ENCODE data around the gene DLG5. TPM values are rescaled to one million over a fixed set of nuclear protein-coding genes. Genes with fewer than 3 reads are reported as not detected.

Gene DLG5
- total and polyA plus RNA-seq, 9 of the 15 experiments (the other 6 are each of a cell fraction or from before 2014, with no cell fraction given): 1.4 to 26.8 (median 11.2) TPM

- TF ChIP-seq, protein P1, sequence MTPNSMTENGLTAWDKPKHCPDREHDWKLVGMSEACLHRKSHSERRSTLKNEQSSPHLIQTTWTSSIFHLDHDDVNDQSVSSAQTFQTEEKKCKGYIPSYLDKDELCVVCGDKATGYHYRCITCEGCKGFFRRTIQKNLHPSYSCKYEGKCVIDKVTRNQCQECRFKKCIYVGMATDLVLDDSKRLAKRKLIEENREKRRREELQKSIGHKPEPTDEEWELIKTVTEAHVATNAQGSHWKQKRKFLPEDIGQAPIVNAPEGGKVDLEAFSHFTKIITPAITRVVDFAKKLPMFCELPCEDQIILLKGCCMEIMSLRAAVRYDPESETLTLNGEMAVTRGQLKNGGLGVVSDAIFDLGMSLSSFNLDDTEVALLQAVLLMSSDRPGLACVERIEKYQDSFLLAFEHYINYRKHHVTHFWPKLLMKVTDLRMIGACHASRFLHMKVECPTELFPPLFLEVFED (CRISPR knock-in tag; conservative IDR thresholded peaks at IDR 0.05): no peak
- 0 out of 2 replicates have a peak, but pooled peaks have one; percentile 36 for TF ChIP-seq MBD2 (IDR thresholded peaks at IDR 0.05; ENCODE audit: borderline replicate concordance, low read depth)
- no peak for TF ChIP-seq KDM1A (IDR thresholded peaks at IDR 0.05)
- no peak for TF ChIP-seq MYBL2 (IDR thresholded peaks at IDR 0.05; ENCODE audit: low read depth)
- TF ChIP-seq MYBL2 (CRISPR knock-in tag; IDR thresholded peaks at IDR 0.05; ENCODE audit: borderline replicate concordance): no peak
- TF ChIP-seq SMAD4 (CRISPR knock-in tag; conservative IDR thresholded peaks at IDR 0.05): peak; percentile 14
- peak; percentile 42 for TF ChIP-seq FIP1L1 (IDR thresholded peaks at IDR 0.05; ENCODE audit: low read depth, low read length, poor library complexity, severe bottlenecking)
- TF ChIP-seq, protein P2, sequence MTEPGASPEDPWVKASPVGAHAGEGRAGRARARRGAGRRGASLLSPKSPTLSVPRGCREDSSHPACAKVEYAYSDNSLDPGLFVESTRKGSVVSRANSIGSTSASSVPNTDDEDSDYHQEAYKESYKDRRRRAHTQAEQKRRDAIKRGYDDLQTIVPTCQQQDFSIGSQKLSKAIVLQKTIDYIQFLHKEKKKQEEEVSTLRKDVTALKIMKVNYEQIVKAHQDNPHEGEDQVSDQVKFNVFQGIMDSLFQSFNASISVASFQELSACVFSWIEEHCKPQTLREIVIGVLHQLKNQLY (CRISPR knock-in tag; conservative IDR thresholded peaks at IDR 0.05): no peak
- no peak for TF ChIP-seq TSC22D4 (tag; IDR thresholded peaks at IDR 0.05)
- TF ChIP-seq CREB3L1 (IDR thresholded peaks at IDR 0.05; ENCODE audit: borderline replicate concordance, low read depth): peak; percentile 21; the same call in 1 of the 2 replicates
- no peak for TF ChIP-seq DDX20 (tag; IDR thresholded peaks at IDR 0.05; ENCODE audit: low read depth)
- TF ChIP-seq PRPF4 (IDR thresholded peaks at IDR 0.05; ENCODE audit: insufficient read depth, low read depth, low read length, poor library complexity, severe bottlenecking): no peak
- 0 out of 2 replicates have a peak, but pooled peaks have one; percentile 28 for TF ChIP-seq FOXP1 (CRISPR knock-in tag; IDR thresholded peaks at IDR 0.05)
- no peak for TF ChIP-seq JUND (IDR thresholded peaks at IDR 0.05; ENCODE audit: borderline replicate concordance, low read depth, low read length)
- TF ChIP-seq JUND (tag; IDR thresholded peaks at IDR 0.05; ENCODE audit: borderline replicate concordance, low read depth, low read length): 0 out of 3 replicates have a peak, but pooled peaks have one; percentile 6
- TF ChIP-seq RBM39 (optimal IDR thresholded peaks at IDR 0.05; ENCODE audit: low read depth, low read length): no peak
- peak in 1 of 2 experiments; percentile 67; a peak in 1 of 4 replicates for TF ChIP-seq UBTF (IDR thresholded peaks at IDR 0.05; ENCODE audit: borderline replicate concordance in 1 of 2, low read depth in 2 of 2, low read length in 2 of 2)
- no peak for TF ChIP-seq ATF4 (CRISPR knock-in tag; IDR thresholded peaks at IDR 0.05)
- TF ChIP-seq HDAC1 (IDR thresholded peaks at IDR 0.05): peak in 1 of 2 experiments; percentile 47; a peak in 1 of 4 replicates
Observed at GRCh38 chr10:77925795-77926565, 575 bp downstream of the DLG5 start (continued).
